D341Med (cell line): Measurements from ENCODE around the gene ZNF441.
A peak's percentile ranks its signal among the peaks of the same experiment; 100 is the strongest.
"Not testable (repeated sequence)": the region's sequence is repeated elsewhere in the genome, so short reads cannot be mapped to it uniquely, and the experiment has no call there.

Source experiments
- DNase-seq: peaks from one replicate; pipeline ENCODE4 v3.0.0; 2012; ENCODE audit warnings: low spot score

Gene ZNF441

GRCh38 chr19:11780431-11781020, 13.7 kb downstream of the ZNF441 start:
- no peak for DNase-seq

GRCh38 chr19:11781295-11782057, 14.7 kb downstream of the ZNF441 start:
- no peak for DNase-seq

GRCh38 chr19:11783767-11784166, 17.0 kb downstream of the ZNF441 start:
- DNase-seq: no peak

- no peak for DNase-seq
Measured at GRCh38 chr19:11784356-11784755, 17.6 kb downstream of the ZNF441 start.

GRCh38 chr19:11787536-11787935, 20.7 kb downstream of the ZNF441 start:
- DNase-seq: no peak

GRCh38 chr19:11792942-11793341, 26.1 kb downstream of the ZNF441 start:
- no peak for DNase-seq

GRCh38 chr19:11797491-11797890, 30.7 kb downstream of the ZNF441 start:
- DNase-seq: peak; percentile 90

GRCh38 chr19:11798391-11799330, 31.9 kb downstream of the ZNF441 start, which contains the start of gene ZNF491:
TSS of gene ZNF491 (plus strand) at chr19:11798523. CDS start at chr19:11805954, 7,431 bp downstream.
- DNase-seq: peak; percentile 98

- DNase-seq: no peak
Measured at GRCh38 chr19:11806354-11807098, 39.7 kb downstream of the ZNF441 start.

- DNase-seq: no peak
Measured at GRCh38 chr19:11807099-11807380, 40.2 kb downstream of the ZNF441 start.

GRCh38 chr19:11813703-11814028, 46.9 kb downstream of the ZNF441 start:
- DNase-seq: no peak

GRCh38 chr19:11814029-11814699, 47.4 kb downstream of the ZNF441 start, which contains the start of gene ZNF440:
TSS of gene ZNF440 (plus strand) at chr19:11814273. CDS start at chr19:11814448, 175 bp downstream.
- DNase-seq: peak; percentile 95

- DNase-seq: no peak
Measured at GRCh38 chr19:11814700-11815035, 47.9 kb downstream of the ZNF441 start.

- no peak for DNase-seq
Measured at GRCh38 chr19:11821474-11822109, 54.8 kb downstream of the ZNF441 start.

GRCh38 chr19:11828957-11829876, 62.4 kb downstream of the ZNF441 start:
- not testable (repeated sequence) for DNase-seq

- DNase-seq: no peak
Measured at GRCh38 chr19:11832253-11832912, 65.6 kb downstream of the ZNF441 start.

GRCh38 chr19:11833541-11833940, 66.7 kb downstream of the ZNF441 start:
- no peak for DNase-seq
